Body of pancreas (tissue), 4 donors: ENCODE results near the gene CD6. TPM values are rescaled to one million over a fixed set of nuclear protein-coding genes. Genes with fewer than 3 reads are reported as not detected.

Source experiments
- ATAC-seq: fragments of 150-250 bp; one replicate; pipeline ENCODE4 v1.9.1; 2016
- DNase-seq, 4 donors: peaks; one replicate each; pipeline ENCODE4 v3.0.0-alpha.2; 2019
- H3K27ac ChIP-seq, 4 donors: fragments of 200-600 bp; sonication (generic); 1 replicate in 3 of 4; 2 replicates in 1 of 4; pipeline versions ENCODE4 v1.5.1 to v1.6.1; 2016 to 2019; ENCODE audit warnings: mild to moderate bottlenecking in 1 of 4, mixed read lengths in 1 of 4, moderate library complexity in 1 of 4
- H3K27me3 ChIP-seq, 2 donors: fragments of 200-600 bp; sonication (generic); one replicate each; pipeline ENCODE4 v1.6.0; 2016; ENCODE audit warnings: mild to moderate bottlenecking in 1 of 2
- H3K36me3 ChIP-seq, 2 donors: fragments of 200-600 bp; sonication (generic); replicated peaks in 1 of 2; 2 replicates each; pipeline ENCODE4 v1.5.1; 2016; ENCODE audit warnings: low read depth in 2 of 2; ENCODE audit not compliant: insufficient read depth in 1 of 2
- H3K4me1 ChIP-seq: fragments of 200-600 bp; sonication (generic); one replicate; pipeline ENCODE4 v1.6.0; 2016
- H3K4me3 ChIP-seq, 2 donors: fragments of 200-600 bp; sonication (generic); 1 replicate in 1 of 2; 2 replicates in 1 of 2; pipeline ENCODE4 v1.5.1; 2016 to 2019
- H3K9me3 ChIP-seq, 3 donors: fragments of 200-600 bp; sonication (generic); 1 replicate in 2 of 3; 2 replicates in 1 of 3; pipeline ENCODE4 v1.5.1; 2016
- POLR2A ChIP-seq, 3 donors: fragments of 450-650 bp; IDR thresholded peaks; one replicate each; pipeline ENCODE4 v1.6.1; 2016; ENCODE audit warnings: antibody characterized with exemption in 3 of 3, mild to moderate bottlenecking in 2 of 3
- WGBS, 2 donors: methylation state at CpG; one replicate each; pipeline ENCODE4 v1.1.5; 2017; 5-methylcytosine and 5-hydroxymethylcytosine counted together
- intact Hi-C: fragments of 100-400 bp; cut with DNase I; formaldehyde crosslinking; loops from one replicate; pipeline ENCODE4 v1.15.1; 2023
- total RNA-seq, 2 donors: library from RNA; depleted of rRNA; stranded (reverse); fragments of >200 nt; gene quantifications; one replicate each; pipeline ENCODE4 v1.1.0, GENCODE V29; 2016
- TF ChIP-seq, protein P1 (sequence below), 7 experiments: fragments of 450-650 bp in 4 of 7; fragments of 200-600 bp in 3 of 7; sonication (generic) in 3 of 7; IDR thresholded peaks; one replicate each; pipeline ENCODE4 v1.5.1; 2016 to 2019; ENCODE audit warnings: antibody characterized with exemption in 7 of 7

Gene CD6
- total RNA-seq, 2 donors from 2014 or later: 1.0 to 3.3 TPM

DNA sequence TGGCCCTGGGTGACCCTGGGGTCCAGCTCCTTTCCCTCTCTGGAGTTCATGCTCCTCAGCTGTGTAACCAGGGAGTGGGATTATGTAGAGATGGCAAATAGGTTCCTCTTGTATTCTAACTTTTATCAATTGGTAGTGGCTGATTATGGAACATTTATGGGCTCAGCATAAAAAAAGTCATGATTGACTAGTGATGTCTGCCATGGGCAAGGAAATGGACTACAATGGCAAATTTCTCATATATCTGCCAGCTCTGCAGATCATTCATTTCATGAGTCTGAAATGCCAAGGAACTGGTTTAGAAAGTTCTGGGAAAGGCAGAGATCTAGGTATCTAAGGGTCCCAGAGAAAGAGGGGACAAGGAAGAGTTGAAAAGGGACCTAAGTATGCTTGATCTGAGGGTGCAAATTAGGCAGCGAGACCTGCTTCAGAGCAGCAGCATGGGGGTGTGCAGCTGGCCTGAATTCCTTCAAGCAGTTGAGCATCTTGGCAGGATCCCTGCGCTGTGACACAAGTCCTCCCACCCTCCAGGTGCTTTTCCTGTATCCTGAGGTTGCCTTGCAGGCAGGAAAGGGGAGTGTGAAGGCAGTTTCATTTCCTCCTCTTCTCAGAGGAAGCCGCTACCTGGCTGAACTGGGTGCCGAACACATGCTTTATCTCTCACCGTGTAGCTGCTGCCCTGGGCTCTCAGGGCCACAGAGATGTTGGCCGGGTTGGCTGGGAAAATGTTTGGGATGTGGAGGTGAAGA lies 29.9 kb upstream of the CD6 start:
- no peak for TF ChIP-seq POLR2A (IDR thresholded peaks at IDR 0.05)
- TF ChIP-seq, protein P1, sequence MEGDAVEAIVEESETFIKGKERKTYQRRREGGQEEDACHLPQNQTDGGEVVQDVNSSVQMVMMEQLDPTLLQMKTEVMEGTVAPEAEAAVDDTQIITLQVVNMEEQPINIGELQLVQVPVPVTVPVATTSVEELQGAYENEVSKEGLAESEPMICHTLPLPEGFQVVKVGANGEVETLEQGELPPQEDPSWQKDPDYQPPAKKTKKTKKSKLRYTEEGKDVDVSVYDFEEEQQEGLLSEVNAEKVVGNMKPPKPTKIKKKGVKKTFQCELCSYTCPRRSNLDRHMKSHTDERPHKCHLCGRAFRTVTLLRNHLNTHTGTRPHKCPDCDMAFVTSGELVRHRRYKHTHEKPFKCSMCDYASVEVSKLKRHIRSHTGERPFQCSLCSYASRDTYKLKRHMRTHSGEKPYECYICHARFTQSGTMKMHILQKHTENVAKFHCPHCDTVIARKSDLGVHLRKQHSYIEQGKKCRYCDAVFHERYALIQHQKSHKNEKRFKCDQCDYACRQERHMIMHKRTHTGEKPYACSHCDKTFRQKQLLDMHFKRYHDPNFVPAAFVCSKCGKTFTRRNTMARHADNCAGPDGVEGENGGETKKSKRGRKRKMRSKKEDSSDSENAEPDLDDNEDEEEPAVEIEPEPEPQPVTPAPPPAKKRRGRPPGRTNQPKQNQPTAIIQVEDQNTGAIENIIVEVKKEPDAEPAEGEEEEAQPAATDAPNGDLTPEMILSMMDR (IDR thresholded peaks at IDR 0.05): no peak
- Histone ChIP-seq H3K27ac (no peak overlapping the region), H3K4me3 (no peak overlapping the region), H3K27me3 (no peaks in the 10 kb centered on the region), H3K36me3 (no peaks in the 10 kb centered on the region), H3K9me3 (no peaks in the 10 kb centered on the region), H3K4me1 (peaks cover 16% of the 10 kb centered on the region)
- 62 to 100% methylated on average over 2 to 6 of the region's 6 CpGs for WGBS, 2 donors
- DNase-seq (no peak), ATAC-seq (no peak)
- intact Hi-C loops: no loop called here

DNA sequence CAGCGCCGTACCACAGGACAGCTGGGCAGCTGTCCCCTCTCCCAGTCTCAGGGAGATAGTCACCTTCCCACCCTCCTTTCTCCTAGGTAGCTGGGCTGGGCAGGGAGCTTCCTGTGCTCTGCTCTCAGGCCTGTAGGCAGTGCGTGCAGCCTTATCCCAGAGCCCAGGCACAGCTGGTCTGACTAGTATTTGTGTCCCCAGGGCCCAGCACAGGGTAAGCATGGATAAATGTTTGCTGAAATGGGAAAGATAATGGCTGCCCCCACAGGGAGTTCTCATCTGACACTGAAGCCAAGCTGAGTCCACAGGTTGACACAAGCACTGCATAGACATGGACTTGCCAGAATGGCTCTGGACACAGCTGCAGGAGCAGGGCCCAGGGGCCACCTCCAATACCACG lies 29.3 kb upstream of the CD6 start:
- Histone ChIP-seq H3K4me1 (peaks cover 16% of the 10 kb centered on the region), H3K27me3 (no peaks in the 10 kb centered on the region), H3K9me3 (no peaks in the 10 kb centered on the region), H3K36me3 (no peaks in the 10 kb centered on the region), H3K4me3 (no peak overlapping the region), H3K27ac (peak overlapping the region in 1 of 4 donors; percentile 67)
- no peak for ATAC-seq
- 90% methylated on average over 4 of the region's 4 CpGs; no CpG with 5 or more reads in 1 of the 2 donors for whole genome bisulfite sequencing, 2 donors
- TF ChIP-seq, protein P1 (IDR thresholded peaks at IDR 0.05): no peak
- no peak for TF ChIP-seq POLR2A (IDR thresholded peaks at IDR 0.05)
- DNase-seq: no peak
- intact Hi-C loops: no loop called here

DNA sequence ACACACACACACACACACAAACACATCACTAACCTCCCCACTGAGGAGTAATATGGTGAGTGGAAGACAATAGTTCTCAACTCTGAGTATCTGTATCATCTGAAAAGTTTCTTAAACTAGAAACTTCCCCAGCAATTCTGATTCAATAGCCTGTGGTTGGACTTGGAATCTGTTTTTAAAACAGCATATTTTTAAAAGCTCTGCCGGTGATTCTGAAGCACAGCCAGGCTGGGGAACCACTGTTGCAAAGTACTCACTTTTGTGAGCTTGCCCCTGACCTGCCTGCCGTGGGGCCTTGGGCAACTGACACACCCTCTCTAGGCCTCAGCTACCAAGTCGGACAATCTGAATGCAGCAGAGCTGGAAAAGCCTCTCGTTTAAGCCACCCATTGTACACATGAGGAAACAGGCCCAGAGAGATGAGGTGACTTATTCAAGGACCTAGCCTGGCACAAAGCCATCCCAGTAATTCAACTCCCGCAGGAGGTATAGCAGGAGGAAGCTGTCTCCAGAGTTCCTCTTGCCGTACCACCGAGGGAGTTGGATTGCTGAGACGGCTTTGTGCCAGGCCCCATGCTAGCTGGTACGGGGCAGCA lies 28.4 kb upstream of the CD6 start:
- Histone ChIP-seq H3K27me3 (no peaks in the 10 kb centered on the region), H3K36me3 (no peaks in the 10 kb centered on the region), H3K4me1 (peaks cover 16% of the 10 kb centered on the region), H3K27ac (peak overlapping the region in 3 of 4 donors; percentile 35 to 67 (median 66)), H3K4me3 (no peak overlapping the region), H3K9me3 (no peaks in the 10 kb centered on the region)
- intact Hi-C loops: no loop called here
- DNase-seq (peak; percentile 47 to 74 (median 66)), ATAC-seq (peak; percentile 70)
- TF ChIP-seq, protein P1 (IDR thresholded peaks at IDR 0.05): no peak
- no peak for TF ChIP-seq POLR2A (IDR thresholded peaks at IDR 0.05)
- 39 to 48% methylated on average over 6 to 9 of the region's 9 CpGs for WGBS, 2 donors

DNA sequence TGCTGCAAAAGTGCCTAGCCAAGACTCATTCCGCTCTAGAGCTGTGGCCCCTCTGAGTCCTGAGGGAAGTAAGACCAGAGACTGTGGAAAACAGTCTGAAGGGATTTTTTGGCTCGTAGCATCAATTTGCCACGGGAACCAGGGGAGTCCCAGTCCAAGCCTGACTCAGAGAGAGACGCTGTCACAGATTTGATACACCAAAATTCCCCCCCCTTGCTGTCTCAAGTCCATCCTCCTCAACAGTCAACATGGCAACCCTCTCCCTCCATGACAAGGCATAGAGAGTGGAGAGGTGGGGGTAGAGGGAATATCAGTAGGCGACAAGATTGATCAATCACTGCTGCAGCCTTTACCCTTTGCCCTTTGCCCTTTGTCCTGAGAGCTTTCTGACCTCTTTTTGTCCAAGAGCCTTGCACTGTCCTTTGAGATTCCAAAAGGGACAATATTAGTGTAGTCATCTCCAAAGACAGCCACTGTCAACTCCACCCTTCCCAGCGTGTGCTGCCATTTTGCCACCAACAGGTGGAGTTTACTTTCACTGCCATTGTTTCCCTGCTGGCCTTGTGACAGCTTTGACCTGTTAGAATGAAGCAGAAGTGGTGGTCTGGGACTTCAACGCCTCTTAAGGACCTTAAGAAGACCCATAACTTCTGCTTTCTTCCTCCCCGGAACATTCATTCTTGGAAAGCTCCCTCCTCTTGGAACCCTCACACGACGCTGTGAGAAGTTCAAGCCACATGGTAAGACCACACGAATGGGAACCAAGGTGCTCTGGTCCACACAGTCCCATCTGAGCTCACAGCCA lies 26.8 kb upstream of the CD6 start:
- Histone ChIP-seq H3K36me3 (no peaks in the 10 kb centered on the region), H3K27ac (no peak overlapping the region), H3K9me3 (no peaks in the 10 kb centered on the region), H3K4me1 (peaks cover 12% of the 10 kb centered on the region), H3K27me3 (no peaks in the 10 kb centered on the region), H3K4me3 (no peak overlapping the region)
- no peak for DNase-seq
- intact Hi-C loops: no loop called here
- no peak for TF ChIP-seq POLR2A (IDR thresholded peaks at IDR 0.05)
- TF ChIP-seq, protein P1 (IDR thresholded peaks at IDR 0.05): no peak
- WGBS, 2 donors: 78 to 88% methylated on average over 11 of the region's 11 CpGs
- no peak for ATAC-seq
